Activated B cell treated with CpG ODN at 0.5 μM for 24 hours (primary cell): ENCODE data around the gene GRIN3A. TPM values are rescaled to one million over a fixed set of nuclear protein-coding genes. Genes with fewer than 3 reads are reported as not detected.
"Not testable (repeated sequence)": the region's sequence is repeated elsewhere in the genome, so short reads cannot be mapped to it uniquely, and the experiment has no call there.

Experiments
- ATAC-seq: fragments of 200-7000 bp; cut with Tn5 transposase; one replicate; pipeline ENCODE4 v1.10.0; 2021; ENCODE audit warnings: low read depth, mild to moderate bottlenecking, moderate library complexity
- CTCF ChIA-PET: fragments of 350-600 bp; sonication (Branson Sonifier 250); formaldehyde crosslinking; loops from one replicate; lab custom pipeline; 2021; ENCODE audit warnings: antibody characterized with exemption; lab: Charles Lee
- POLR2A ChIA-PET: fragments of 350-600 bp; sonication (Branson Sonifier 250); formaldehyde crosslinking; loops from one replicate; lab custom pipeline; 2021; ENCODE audit warnings: antibody characterized with exemption; lab: Charles Lee
- DNase-seq: peaks from one replicate; pipeline ENCODE4 v3.0.0; 2022
- H3K27ac Mint-ChIP-seq: one replicate; pipeline ENCODE4 v1.8.0; 2020; ENCODE audit warnings: mixed read lengths
- H3K27me3 Mint-ChIP-seq: one replicate; pipeline ENCODE4 v1.8.0; 2021; ENCODE audit warnings: mixed read lengths
- H3K36me3 Mint-ChIP-seq: one replicate; pipeline ENCODE4 v1.8.0; 2021; ENCODE audit warnings: low read depth, mixed read lengths
- H3K4me1 Mint-ChIP-seq: one replicate; pipeline ENCODE4 v1.8.0; 2021; ENCODE audit warnings: mixed read lengths
- H3K4me3 Mint-ChIP-seq: one replicate; pipeline ENCODE4 v1.8.0; 2020; ENCODE audit warnings: mild to moderate bottlenecking, mixed read lengths
- H3K9me3 Mint-ChIP-seq: one replicate; pipeline ENCODE4 v1.8.0; 2020; ENCODE audit warnings: mixed read lengths
- CTCF ChIP-seq: fragments of 200-600 bp; IDR thresholded peaks from one replicate; pipeline ENCODE4 v1.8.0; 2022; ENCODE audit warnings: antibody characterized with exemption, mild to moderate bottlenecking
- intact Hi-C: fragments of 100-400 bp; cut with micrococcal nuclease; formaldehyde crosslinking; loops from one replicate; pipeline ENCODE4 v1.15.1; 2024
- total RNA-seq: library from RNA; stranded (reverse); gene quantifications from 2 replicates; pipeline ENCODE4 v1.2.3, GENCODE V29; 2022

Gene GRIN3A
- total RNA-seq, 1 donor from 2014 or later = not detected

GRCh38 chr9:101593345-101593744 is 145.1 kb downstream of the GRIN3A start:
- H3K27me3 Mint-ChIP-seq = peaks cover 4% of the 10 kb centered on the region
- no peaks in the 10 kb centered on the region for H3K4me1 Mint-ChIP-seq
- intact Hi-C loops = no loop called here
- CTCF ChIA-PET = interaction anchor here (1.0 to 2.6 kb wide), 2 partner anchors 8 to 10 kb away, joined by 3 to 8 read pairs; no protein-coding TSS in a partner anchor
- ATAC-seq (no peak), DNase-seq (no peak)
- no peaks in the 10 kb centered on the region for H3K9me3 Mint-ChIP-seq
- no peak overlapping the region for H3K27ac Mint-ChIP-seq
- no peak overlapping the region for H3K4me3 Mint-ChIP-seq
- TF ChIP-seq CTCF = no peak
- POLR2A ChIA-PET = no interaction called here
- no peaks in the 10 kb centered on the region for H3K36me3 Mint-ChIP-seq

- H3K4me1 Mint-ChIP-seq = no peaks in the 10 kb centered on the region
- intact Hi-C loops = no loop called here
- H3K4me3 Mint-ChIP-seq = no peak overlapping the region
- no peaks in the 10 kb centered on the region for H3K9me3 Mint-ChIP-seq
- no peaks in the 10 kb centered on the region for H3K36me3 Mint-ChIP-seq
- ChIA-PET CTCF (interaction anchor here (2.6 kb wide), 1 partner anchor 9 kb away, joined by 8 read pairs; no protein-coding TSS in a partner anchor), POLR2A (no interaction called here)
- no peak for TF ChIP-seq CTCF
- peaks cover 4% of the 10 kb centered on the region for H3K27me3 Mint-ChIP-seq
- no peak for ATAC-seq
- DNase-seq = no peak
- H3K27ac Mint-ChIP-seq = no peak overlapping the region
Measured at GRCh38 chr9:101592788-101593187, 145.7 kb downstream of the GRIN3A start.

- no peak for DNase-seq
- ATAC-seq = no peak
- intact Hi-C loops = no loop called here
- Mint-ChIP-seq H3K36me3 (no peaks in the 10 kb centered on the region), H3K27ac (no peak overlapping the region), H3K9me3 (no peaks in the 10 kb centered on the region), H3K4me3 (no peak overlapping the region), H3K4me1 (no peaks in the 10 kb centered on the region), H3K27me3 (peaks cover 4% of the 10 kb centered on the region)
- no peak for TF ChIP-seq CTCF
- CTCF ChIA-PET = interaction anchor here (2.6 kb wide), 1 partner anchor 9 kb away, joined by 8 read pairs; no protein-coding TSS in a partner anchor
- POLR2A ChIA-PET = no interaction called here
Measured at GRCh38 chr9:101591787-101592446, 146.5 kb downstream of the GRIN3A start.

- no peaks in the 10 kb centered on the region for H3K4me1 Mint-ChIP-seq
- DNase-seq (no peak), ATAC-seq (no peak)
- H3K27me3 Mint-ChIP-seq = peaks cover 4% of the 10 kb centered on the region
- no peaks in the 10 kb centered on the region for H3K36me3 Mint-ChIP-seq
- no peak overlapping the region for H3K27ac Mint-ChIP-seq
- POLR2A ChIA-PET = no interaction called here
- no peaks in the 10 kb centered on the region for H3K9me3 Mint-ChIP-seq
- intact Hi-C loops = no loop called here
- CTCF ChIA-PET = interaction anchor here (2.6 kb wide), 1 partner anchor 10 kb away, joined by 8 read pairs; no protein-coding TSS in a partner anchor
- H3K4me3 Mint-ChIP-seq = no peak overlapping the region
- TF ChIP-seq CTCF = no peak
Measured at GRCh38 chr9:101590901-101591300, 147.5 kb downstream of the GRIN3A start.

- CTCF ChIA-PET, DNase-seq, ATAC-seq, intact Hi-C loops, H3K4me3 Mint-ChIP-seq, H3K36me3 Mint-ChIP-seq, H3K4me1 Mint-ChIP-seq, H3K27ac Mint-ChIP-seq, H3K27me3 Mint-ChIP-seq, POLR2A ChIA-PET, H3K9me3 Mint-ChIP-seq: not testable (repeated sequence)
Measured at GRCh38 chr9:101590074-101590473, 148.4 kb downstream of the GRIN3A start.
